Peyer's patch (tissue), 4 donors: ENCODE data around the gene ARMC9. TPM values are rescaled to one million over a fixed set of nuclear protein-coding genes. Genes with fewer than 3 reads are reported as not detected.
A peak's percentile ranks its signal among the peaks of the same experiment; 100 is the strongest.

ENCODE experiments used
- DNase-seq, 3 donors: peaks; one replicate each; pipeline ENCODE4 v3.0.0-alpha.2; 2017 to 2019
- H3K27ac ChIP-seq, 4 donors: fragments of 200-600 bp; sonication (generic); one replicate each; pipeline ENCODE4 v1.5.1; 2016 to 2019
- H3K27me3 ChIP-seq, 2 donors: fragments of 200-600 bp; sonication (generic); one replicate each; pipeline ENCODE4 v1.5.1; 2019
- H3K36me3 ChIP-seq, 3 donors: fragments of 200-600 bp; sonication (generic); one replicate each; pipeline ENCODE4 v1.5.1; 2016 to 2019
- H3K4me1 ChIP-seq, 4 donors: fragments of 200-600 bp; sonication (generic); one replicate each; pipeline ENCODE4 v1.5.1; 2016 to 2019
- H3K4me3 ChIP-seq, 4 donors: fragments of 200-600 bp; sonication (generic); 1 replicate in 3 of 4; 2 replicates in 1 of 4; pipeline ENCODE4 v1.5.1; 2016 to 2019; ENCODE audit warnings: mild to moderate bottlenecking in 1 of 4
- H3K9me3 ChIP-seq, 4 donors: fragments of 200-600 bp; sonication (generic); one replicate each; pipeline ENCODE4 v1.5.1; 2016 to 2019; ENCODE audit warnings: mild to moderate bottlenecking in 1 of 4
- POLR2A ChIP-seq, 2 donors: fragments of 450-650 bp; IDR thresholded peaks; one replicate each; pipeline ENCODE4 v1.5.1; 2017; ENCODE audit warnings: antibody characterized with exemption in 2 of 2, mild to moderate bottlenecking in 2 of 2, moderate library complexity in 2 of 2
- total RNA-seq, 4 donors: library from RNA; depleted of rRNA; stranded (reverse); fragments of >200 nt; gene quantifications; one replicate each; pipeline ENCODE4 v1.1.0, GENCODE V29; 2016
- TF ChIP-seq, protein P1 (sequence below), 6 experiments: fragments of 450-650 bp in 4 of 6; fragments of 200-600 bp in 2 of 6; sonication (generic) in 1 of 6; IDR thresholded peaks; one replicate each; pipeline ENCODE4 v1.5.1; 2017 to 2019; ENCODE audit warnings: antibody characterized with exemption in 6 of 6, mild to moderate bottlenecking in 3 of 6, moderate library complexity in 1 of 6

ARMC9 gene
- total RNA-seq, 4 donors from 2014 or later: 3.3 to 15.7 (median 10.5) TPM

GRCh38 chr2:231189171-231189530 lies 9.3 kb upstream of the ARMC9 start:
- no peaks in the 10 kb centered on the region for H3K27me3 ChIP-seq
- no peaks in the 10 kb centered on the region for H3K36me3 ChIP-seq
- no peaks in the 10 kb centered on the region for H3K4me1 ChIP-seq
- peak overlapping the region in 2 of 4 donors; percentile 65 to 88 for H3K27ac ChIP-seq
- peak in 1 of 3 donors; percentile 7 for DNase-seq
- no peak for TF ChIP-seq POLR2A (IDR thresholded peaks at IDR 0.05)
- TF ChIP-seq, protein P1, sequence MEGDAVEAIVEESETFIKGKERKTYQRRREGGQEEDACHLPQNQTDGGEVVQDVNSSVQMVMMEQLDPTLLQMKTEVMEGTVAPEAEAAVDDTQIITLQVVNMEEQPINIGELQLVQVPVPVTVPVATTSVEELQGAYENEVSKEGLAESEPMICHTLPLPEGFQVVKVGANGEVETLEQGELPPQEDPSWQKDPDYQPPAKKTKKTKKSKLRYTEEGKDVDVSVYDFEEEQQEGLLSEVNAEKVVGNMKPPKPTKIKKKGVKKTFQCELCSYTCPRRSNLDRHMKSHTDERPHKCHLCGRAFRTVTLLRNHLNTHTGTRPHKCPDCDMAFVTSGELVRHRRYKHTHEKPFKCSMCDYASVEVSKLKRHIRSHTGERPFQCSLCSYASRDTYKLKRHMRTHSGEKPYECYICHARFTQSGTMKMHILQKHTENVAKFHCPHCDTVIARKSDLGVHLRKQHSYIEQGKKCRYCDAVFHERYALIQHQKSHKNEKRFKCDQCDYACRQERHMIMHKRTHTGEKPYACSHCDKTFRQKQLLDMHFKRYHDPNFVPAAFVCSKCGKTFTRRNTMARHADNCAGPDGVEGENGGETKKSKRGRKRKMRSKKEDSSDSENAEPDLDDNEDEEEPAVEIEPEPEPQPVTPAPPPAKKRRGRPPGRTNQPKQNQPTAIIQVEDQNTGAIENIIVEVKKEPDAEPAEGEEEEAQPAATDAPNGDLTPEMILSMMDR (IDR thresholded peaks at IDR 0.05): no peak
- no peaks in the 10 kb centered on the region for H3K9me3 ChIP-seq
- no peak overlapping the region for H3K4me3 ChIP-seq

DNA sequence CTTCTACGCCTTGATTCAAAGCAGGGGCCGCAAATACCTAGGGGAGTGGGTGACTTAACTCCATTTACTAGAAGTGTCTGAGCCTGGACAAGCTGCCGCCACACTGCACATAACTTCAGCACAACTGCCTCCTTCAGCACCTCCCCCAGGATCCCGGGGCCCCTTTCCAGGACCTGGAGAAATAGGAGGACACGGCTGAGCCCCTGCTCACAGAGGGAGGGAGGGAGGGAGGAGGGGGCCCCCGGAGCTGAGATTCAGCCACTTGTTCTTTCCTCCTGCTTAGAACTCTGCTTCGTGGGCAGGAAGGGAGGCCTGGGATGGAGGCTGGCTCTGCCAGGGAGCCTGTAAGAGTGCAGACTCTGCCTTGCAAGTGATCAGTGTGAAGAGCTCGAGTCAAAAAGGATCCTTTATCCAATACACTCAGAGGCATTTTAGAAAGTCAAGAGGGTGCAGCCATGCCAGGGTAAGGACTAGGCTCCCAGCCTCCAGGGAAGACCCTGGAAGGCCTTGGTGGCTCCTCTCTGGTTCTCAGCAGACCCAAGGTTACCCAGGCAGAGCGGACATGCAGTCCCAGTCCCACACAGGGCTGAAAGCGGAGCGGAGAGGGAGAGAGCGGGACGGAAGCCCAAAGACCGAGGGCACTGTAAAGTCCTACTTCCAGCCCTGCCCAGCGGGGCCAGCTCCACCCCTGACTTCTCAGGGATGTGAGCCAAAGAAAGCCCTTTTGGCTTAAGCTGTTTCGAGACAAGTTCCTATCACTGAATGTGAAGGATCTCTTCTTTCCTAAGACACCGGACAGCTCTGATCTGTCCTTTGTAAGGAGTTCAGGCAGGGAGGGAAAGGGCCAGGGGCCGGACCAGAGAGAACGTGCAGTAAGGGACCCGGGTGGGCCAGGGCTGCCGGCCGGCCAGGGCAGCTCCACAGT lies 8.6 kb upstream of the ARMC9 start:
- DNase-seq: peak in 1 of 3 donors; percentile 15
- Histone ChIP-seq H3K4me3 (peak overlapping the region in 3 of 4 donors; percentile 18 to 42 (median 33)), H3K27ac (peak overlapping the region; percentile 62 to 88 (median 70)), H3K36me3 (no peaks in the 10 kb centered on the region), H3K27me3 (no peaks in the 10 kb centered on the region), H3K4me1 (no peaks in the 10 kb centered on the region), H3K9me3 (no peaks in the 10 kb centered on the region)
- no peak for TF ChIP-seq POLR2A (IDR thresholded peaks at IDR 0.05)
- TF ChIP-seq, protein P1 (IDR thresholded peaks at IDR 0.05): no peak

DNA sequence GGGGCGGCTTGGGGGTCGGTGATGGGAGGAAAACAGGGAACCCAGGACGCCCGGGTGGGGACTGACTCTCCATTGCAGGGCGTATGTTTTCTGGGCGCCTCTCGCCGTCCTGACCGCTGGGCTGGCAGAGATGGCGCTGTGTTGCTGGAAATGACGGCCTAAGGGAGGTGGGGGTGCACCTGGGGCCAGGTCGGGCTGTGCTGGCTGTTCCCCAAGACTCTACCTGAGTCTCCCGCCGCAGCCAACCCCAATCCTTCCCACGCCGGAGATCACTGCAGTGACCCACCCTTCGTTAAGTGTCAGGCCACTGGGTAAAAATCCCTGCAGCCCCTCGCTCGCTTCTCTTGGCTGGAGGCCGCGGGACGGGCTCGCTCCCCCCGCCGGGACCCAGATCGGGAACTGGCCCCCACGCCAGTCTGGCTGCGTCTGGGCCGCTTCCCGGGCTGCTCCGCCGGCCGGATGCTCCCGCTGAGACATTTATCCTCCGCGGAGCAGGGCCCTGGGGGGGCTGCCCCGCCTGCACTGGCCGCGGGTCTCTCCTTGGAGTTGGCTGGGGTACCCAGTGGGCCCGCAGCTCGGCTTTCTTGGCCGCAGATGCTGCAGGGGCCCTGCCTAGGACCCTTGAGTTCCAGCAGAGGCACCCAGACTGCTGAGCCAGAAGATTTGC lies 7.8 kb upstream of the ARMC9 start:
- no peaks in the 10 kb centered on the region for H3K36me3 ChIP-seq
- H3K27ac ChIP-seq: peak overlapping the region; percentile 62 to 88 (median 70)
- no peak for TF ChIP-seq POLR2A (IDR thresholded peaks at IDR 0.05)
- TF ChIP-seq, protein P1 (IDR thresholded peaks at IDR 0.05): peak in 1 of 6 experiments; percentile 10
- peak overlapping the region in 3 of 4 donors; percentile 18 to 42 (median 33) for H3K4me3 ChIP-seq
- no peaks in the 10 kb centered on the region for H3K27me3 ChIP-seq
- H3K4me1 ChIP-seq: no peaks in the 10 kb centered on the region
- peak in 2 of 3 donors; percentile 15 to 64 for DNase-seq
- no peaks in the 10 kb centered on the region for H3K9me3 ChIP-seq

GRCh38 chr2:231191896-231192872 lies 6.2 kb upstream of the ARMC9 start:
- Histone ChIP-seq H3K27me3 (no peaks in the 10 kb centered on the region), H3K4me3 (no peak overlapping the region), H3K36me3 (no peaks in the 10 kb centered on the region), H3K4me1 (no peaks in the 10 kb centered on the region), H3K9me3 (no peaks in the 10 kb centered on the region), H3K27ac (peak overlapping the region in 3 of 4 donors; percentile 51 to 88 (median 65))
- peak in 1 of 3 donors; percentile 75 for DNase-seq
- no peak for TF ChIP-seq POLR2A (IDR thresholded peaks at IDR 0.05)
- TF ChIP-seq, protein P1 (IDR thresholded peaks at IDR 0.05): peak in 4 of 6 experiments; percentile 27 to 50 (median 45)

DNA sequence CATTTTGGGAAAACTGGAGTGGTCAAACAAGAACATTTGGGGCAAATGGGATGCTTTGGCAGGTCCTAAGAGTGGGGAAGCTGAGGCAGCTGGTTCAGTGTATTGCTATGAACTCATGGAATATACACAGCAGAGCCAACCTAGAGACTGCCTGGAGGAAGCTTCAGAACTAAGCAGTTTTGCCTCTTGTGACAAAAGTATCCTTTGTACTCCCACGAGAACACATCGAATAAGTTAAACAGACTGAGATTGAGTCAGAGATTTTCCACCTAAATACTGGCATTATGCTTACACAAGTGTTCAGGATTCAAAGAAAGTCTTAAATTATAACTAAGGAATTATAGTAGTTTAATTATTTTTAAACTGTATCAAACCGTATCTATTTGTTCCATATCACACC lies 5.2 kb upstream of the ARMC9 start:
- Histone ChIP-seq H3K4me1 (peaks cover 0 to 5% (median 0%) of the 10 kb centered on the region in 4 donors), H3K4me3 (no peak overlapping the region), H3K36me3 (no peaks in the 10 kb centered on the region), H3K9me3 (no peaks in the 10 kb centered on the region), H3K27ac (peak overlapping the region in 1 of 4 donors; percentile 88), H3K27me3 (no peaks in the 10 kb centered on the region)
- DNase-seq: no peak
- no peak for TF ChIP-seq POLR2A (IDR thresholded peaks at IDR 0.05)
- TF ChIP-seq, protein P1 (IDR thresholded peaks at IDR 0.05): no peak
